GM23248 (cell line): ENCODE data around the gene ANKRD37.

ENCODE experiments used
- EZH2 ChIP-seq: fragments of 200-600 bp; sonication (generic); IDR thresholded peaks from 2 replicates; pipeline ENCODE4 v1.6.1; 2018; ENCODE audit warnings: antibody characterized with exemption, mild to moderate bottlenecking; ENCODE audit not compliant: insufficient read depth, poor library complexity, severe bottlenecking
- EZH2phosphoT487 ChIP-seq: fragments of 200-600 bp; sonication (generic); IDR thresholded peaks from 2 replicates; pipeline ENCODE4 v1.6.1; 2018; ENCODE audit warnings: antibody characterized with exemption, moderate library complexity, mild to moderate bottlenecking, low read depth; ENCODE audit not compliant: insufficient read depth

- TF ChIP-seq EZH2 (no peak), EZH2phosphoT487 (no peak)
These were observed 15.8 kb downstream of the ANKRD37 start for GRCh38 chr4:185412412-185412811.
